NB4 (cell line): ENCODE data around the gene IKZF4.

Source experiments
- POLR2A ChIP-seq: IDR thresholded peaks from 2 replicates; pipeline ENCODE4 v1.6.1; 2011; ENCODE audit warnings: mild to moderate bottlenecking; ENCODE audit not compliant: insufficient read length; ENCODE audit errors: extremely low read depth
- TF ChIP-seq, protein P1 (sequence below): IDR thresholded peaks from one replicate; pipeline ENCODE4 v1.5.1; 2012; ENCODE audit warnings: low read depth, low read length

GRCh38 chr12:55991110-55991509, 29.7 kb upstream of the IKZF4 start:
- no peak for TF ChIP-seq POLR2A
- TF ChIP-seq, protein P1, sequence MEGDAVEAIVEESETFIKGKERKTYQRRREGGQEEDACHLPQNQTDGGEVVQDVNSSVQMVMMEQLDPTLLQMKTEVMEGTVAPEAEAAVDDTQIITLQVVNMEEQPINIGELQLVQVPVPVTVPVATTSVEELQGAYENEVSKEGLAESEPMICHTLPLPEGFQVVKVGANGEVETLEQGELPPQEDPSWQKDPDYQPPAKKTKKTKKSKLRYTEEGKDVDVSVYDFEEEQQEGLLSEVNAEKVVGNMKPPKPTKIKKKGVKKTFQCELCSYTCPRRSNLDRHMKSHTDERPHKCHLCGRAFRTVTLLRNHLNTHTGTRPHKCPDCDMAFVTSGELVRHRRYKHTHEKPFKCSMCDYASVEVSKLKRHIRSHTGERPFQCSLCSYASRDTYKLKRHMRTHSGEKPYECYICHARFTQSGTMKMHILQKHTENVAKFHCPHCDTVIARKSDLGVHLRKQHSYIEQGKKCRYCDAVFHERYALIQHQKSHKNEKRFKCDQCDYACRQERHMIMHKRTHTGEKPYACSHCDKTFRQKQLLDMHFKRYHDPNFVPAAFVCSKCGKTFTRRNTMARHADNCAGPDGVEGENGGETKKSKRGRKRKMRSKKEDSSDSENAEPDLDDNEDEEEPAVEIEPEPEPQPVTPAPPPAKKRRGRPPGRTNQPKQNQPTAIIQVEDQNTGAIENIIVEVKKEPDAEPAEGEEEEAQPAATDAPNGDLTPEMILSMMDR = no peak
